ENCODE data around the gene TAL1.

DNA sequence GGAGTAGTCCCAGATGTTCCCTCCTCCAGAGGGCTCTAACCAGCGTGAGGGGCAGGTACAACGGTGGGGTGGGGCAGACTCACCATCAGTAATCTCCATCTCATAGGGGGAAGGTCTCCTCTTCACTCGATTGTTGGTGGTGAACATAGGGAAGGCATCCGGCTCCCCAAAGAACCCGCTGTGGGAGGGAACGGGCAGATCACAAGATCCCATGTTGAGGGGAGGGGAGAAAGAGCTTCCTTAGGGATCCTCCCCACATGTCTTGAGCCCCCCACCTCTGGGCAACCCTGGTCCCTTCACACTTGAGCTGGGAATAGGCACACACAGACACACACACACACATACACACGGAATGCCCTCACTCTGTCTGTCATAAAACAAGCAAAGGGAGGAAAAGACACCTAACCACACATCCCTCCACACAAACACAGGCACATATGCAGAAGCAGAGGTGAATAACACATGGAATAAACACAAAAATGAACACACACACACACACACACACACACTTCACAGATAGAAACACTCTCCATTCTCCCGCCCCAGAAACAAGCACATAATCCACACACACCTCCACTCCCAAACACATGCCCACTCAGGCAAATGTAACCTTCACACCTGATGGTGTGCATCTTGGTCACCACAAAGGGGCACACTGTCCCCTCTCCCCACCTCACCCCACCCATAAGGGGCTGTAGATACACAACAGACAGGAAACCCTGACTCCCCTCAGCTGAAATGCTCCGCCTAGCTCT, 7.9 kb downstream of the TAL1 start:
- no peak for TF ChIP-seq CTCF (IDR thresholded peaks at IDR 0.05)
- TF ChIP-seq POLR2AphosphoS5 (IDR thresholded peaks at IDR 0.05): no peak
- TF ChIP-seq POLR2A (IDR thresholded peaks at IDR 0.05): no peak
